Upper lobe of left lung (tissue), 4 donors: ENCODE data around the gene ZNF544.

ENCODE experiments used
- CTCF ChIP-seq, 6 experiments: fragments of 450-650 bp in 4 of 6; fragments of 200-600 bp in 2 of 6; sonication (generic) in 2 of 6; IDR thresholded peaks; one replicate each; pipeline ENCODE4 v1.5.1; 2016 to 2019; ENCODE audit warnings: antibody characterized with exemption in 6 of 6
- EP300 ChIP-seq, 4 donors: sonication (generic); formaldehyde crosslinking; IDR thresholded peaks; one replicate each; pipeline ENCODE4 v1.5.1; 2017; ENCODE audit warnings: antibody characterized with exemption in 4 of 4, control low read depth in 2 of 4
- POLR2A ChIP-seq, 4 donors: fragments of 450-650 bp; IDR thresholded peaks; one replicate each; pipeline ENCODE4 v1.5.1; 2016 to 2017; ENCODE audit warnings: antibody characterized with exemption in 4 of 4, mild to moderate bottlenecking in 2 of 4
- POLR2AphosphoS5 ChIP-seq, 2 donors: sonication (generic); formaldehyde crosslinking; IDR thresholded peaks; one replicate each; pipeline ENCODE4 v1.5.1; 2017; ENCODE audit warnings: antibody characterized with exemption in 2 of 2

- TF ChIP-seq CTCF (IDR thresholded peaks at IDR 0.05): no peak
- no peak for TF ChIP-seq POLR2AphosphoS5 (IDR thresholded peaks at IDR 0.05)
- no peak for TF ChIP-seq POLR2A (IDR thresholded peaks at IDR 0.05)
- TF ChIP-seq EP300 (IDR thresholded peaks at IDR 0.05): no peak
Observed at GRCh38 chr19:58307736-58308135, 79.0 kb downstream of the ZNF544 start.
